Neural cell (in vitro differentiated cells): ENCODE data around the gene SGIP1.

Experiments used
- EP300 ChIP-seq: fragments of 450-650 bp; conservative IDR thresholded peaks from 2 replicates; pipeline ENCODE4 v1.6.1; 2014; ENCODE audit warnings: antibody characterized with exemption, mild to moderate bottlenecking, moderate library complexity; ENCODE audit not compliant: poor library complexity, severe bottlenecking
- EZH2 ChIP-seq: fragments of 200-600, 300-800 bp; shearing (Covaris generic), sonication (generic); IDR thresholded peaks from 2 replicates; pipeline ENCODE4 v1.6.1; 2014; ENCODE audit warnings: antibody characterized with exemption, low read length, borderline replicate concordance, mild to moderate bottlenecking; ENCODE audit not compliant: insufficient read depth, poor library complexity, severe bottlenecking
- POLR2AphosphoS5 ChIP-seq: IDR thresholded peaks from 2 replicates; pipeline ENCODE4 v1.6.1; 2012
- TAF1 ChIP-seq: IDR thresholded peaks from 2 replicates; pipeline ENCODE4 v1.6.1; 2012; ENCODE audit warnings: low read depth
- TF ChIP-seq, protein P1 (sequence below): fragments of 450-650 bp; IDR thresholded peaks from 2 replicates; pipeline ENCODE4 v1.5.1; 2014; ENCODE audit warnings: antibody characterized with exemption, mild to moderate bottlenecking, moderate library complexity; ENCODE audit not compliant: poor library complexity, severe bottlenecking

DNA sequence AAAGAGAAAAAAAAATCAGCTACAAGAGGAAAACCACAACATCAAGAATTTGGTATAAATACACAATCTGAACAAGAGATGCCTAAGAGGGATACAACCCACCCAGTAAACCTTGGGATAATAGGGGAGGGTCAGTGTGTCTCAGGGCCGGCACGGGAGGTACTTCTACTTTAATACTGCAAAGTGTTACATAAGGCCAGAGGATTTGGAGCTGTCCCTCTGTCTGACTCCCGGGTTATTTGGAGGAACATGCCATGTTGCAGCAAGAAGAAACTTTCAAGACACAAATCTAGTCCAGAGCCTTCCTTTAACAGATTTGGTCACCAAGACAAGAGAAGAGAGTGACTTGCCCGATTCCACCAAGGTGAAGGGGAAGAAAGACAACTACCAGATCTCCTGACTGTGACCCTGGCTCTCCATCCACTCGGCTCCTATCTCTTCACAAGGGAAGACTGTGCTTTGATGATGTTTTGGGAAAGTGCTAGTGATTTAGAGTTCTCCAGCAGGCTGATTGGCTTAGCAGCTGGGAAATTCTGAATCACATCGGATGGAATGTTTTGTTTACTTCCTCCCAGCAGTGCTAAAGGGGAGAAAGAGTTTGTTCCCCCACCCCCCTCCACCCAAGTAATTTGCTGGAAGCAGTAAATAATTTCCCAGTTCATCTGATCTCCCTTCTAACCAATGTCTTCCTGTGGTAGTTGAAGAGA, 29.3 kb downstream of the SGIP1 start:
- TF ChIP-seq, protein P1, sequence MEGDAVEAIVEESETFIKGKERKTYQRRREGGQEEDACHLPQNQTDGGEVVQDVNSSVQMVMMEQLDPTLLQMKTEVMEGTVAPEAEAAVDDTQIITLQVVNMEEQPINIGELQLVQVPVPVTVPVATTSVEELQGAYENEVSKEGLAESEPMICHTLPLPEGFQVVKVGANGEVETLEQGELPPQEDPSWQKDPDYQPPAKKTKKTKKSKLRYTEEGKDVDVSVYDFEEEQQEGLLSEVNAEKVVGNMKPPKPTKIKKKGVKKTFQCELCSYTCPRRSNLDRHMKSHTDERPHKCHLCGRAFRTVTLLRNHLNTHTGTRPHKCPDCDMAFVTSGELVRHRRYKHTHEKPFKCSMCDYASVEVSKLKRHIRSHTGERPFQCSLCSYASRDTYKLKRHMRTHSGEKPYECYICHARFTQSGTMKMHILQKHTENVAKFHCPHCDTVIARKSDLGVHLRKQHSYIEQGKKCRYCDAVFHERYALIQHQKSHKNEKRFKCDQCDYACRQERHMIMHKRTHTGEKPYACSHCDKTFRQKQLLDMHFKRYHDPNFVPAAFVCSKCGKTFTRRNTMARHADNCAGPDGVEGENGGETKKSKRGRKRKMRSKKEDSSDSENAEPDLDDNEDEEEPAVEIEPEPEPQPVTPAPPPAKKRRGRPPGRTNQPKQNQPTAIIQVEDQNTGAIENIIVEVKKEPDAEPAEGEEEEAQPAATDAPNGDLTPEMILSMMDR: no peak
- no peak for TF ChIP-seq POLR2AphosphoS5
- no peak for TF ChIP-seq EZH2
- no peak for TF ChIP-seq TAF1
- TF ChIP-seq EP300: no peak
